ENCODE data around the gene KIAA1217.

KIAA1217 gene

DNA sequence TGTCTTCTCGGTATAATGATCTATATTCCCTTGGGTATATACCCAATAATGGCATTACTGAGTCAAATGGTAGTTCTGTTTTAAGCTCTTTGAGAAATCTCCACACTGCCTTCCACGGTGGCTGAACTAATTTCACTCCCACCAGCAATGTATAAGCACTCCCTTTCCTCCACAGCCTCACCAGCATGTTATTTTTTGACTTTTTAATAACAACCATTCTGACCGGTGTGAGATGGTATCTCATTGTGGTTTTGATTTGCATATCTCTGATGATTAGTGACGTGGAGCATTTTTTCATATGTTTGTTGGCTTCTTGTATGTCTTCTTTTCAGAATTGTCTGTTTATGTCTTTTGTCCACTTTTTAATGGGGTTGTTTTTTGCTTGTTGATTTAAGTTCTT is 33.6 kb downstream of the KIAA1217 start:
- no peak for DNase-seq

DNA sequence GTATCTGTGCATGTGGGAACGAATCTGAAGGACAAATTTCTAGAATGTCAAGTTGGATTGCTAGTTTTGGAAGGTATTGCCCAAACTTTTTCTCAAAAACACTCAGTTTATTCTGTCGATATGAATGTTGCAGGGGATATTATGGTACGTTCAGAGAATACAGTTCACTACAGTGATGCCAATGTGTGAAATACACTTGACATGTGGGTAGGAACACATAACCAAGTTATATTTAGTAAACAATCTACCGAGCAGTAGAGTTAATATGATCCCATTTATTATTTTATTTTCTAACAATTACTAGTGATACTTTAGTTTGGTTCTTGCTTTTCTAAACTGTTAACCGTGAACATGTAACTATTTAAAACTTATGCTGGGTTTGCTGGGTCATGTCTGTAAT is 37.4 kb downstream of the KIAA1217 start:
- DNase-seq, result no peak

- no peak for DNase-seq
Measured at GRCh38 chr10:24247841-24248240, 38.9 kb downstream of the KIAA1217 start.

DNA sequence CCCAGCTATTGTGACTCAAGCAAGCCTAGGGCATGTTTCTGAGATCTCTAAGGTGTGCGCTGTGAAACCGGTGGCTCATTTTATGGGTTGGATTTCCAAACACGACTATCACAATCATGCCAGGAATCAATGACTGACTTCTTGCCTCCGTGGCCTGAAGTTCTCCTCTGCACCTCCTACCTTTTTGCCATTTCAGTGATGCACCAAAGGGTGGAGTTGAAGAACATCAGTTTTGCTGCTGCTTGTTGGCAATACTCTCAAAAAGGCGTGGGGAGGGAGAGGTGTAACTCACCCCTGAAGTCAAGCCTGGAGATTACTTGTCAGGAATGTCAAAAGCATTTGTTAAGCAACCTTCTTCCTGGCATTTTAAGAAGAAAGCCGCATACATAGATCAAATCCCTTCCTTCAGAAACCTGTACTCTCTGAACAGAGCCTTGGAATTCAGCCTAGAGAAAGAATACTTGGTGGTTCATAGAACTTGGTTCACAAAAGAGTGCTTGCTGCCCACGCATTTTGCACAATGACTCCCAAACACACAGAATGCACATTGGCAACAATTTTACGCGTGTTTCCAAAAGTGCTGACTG is 41.0 kb downstream of the KIAA1217 start:
- peak; percentile 70 for DNase-seq

DNA sequence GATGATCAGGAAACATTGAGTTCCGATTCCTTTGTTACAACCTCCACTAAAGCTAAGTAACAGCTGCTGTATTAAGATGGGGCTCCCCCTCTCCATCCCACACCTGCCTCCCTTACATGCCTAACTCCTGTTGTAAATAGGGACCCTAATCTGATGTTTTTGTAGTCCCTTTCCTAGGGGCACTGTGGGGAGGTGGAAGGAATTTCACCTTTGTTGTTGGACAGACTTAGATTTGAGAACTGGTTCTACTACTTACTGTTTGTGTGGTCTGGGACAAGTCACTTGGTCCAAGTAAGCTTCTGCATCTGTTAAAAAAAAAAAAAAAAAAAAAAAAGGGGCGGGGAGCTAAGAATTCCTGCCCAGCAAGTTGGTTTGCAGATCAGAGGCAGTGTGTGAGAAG is 42.6 kb downstream of the KIAA1217 start:
- DNase-seq, result no peak

DNA sequence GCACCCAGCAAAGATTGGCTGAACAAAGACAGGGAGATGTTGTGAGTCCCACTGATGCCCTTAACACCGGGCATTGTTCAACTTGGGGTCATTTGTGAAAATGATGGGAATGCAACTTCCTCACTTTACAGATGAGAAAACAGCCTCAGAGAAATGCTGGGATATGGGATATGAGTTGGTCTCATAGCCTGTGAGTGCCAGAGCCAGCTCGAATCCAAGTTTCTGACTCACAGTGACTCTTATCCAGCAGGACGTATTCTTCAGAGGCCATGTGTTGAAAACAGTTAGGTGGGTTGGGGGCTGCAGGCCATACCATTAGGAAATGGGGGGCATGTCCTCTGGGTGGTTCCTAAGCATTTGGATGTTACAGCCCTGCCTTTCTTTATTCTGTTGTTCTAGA is 45.2 kb downstream of the KIAA1217 start:
- DNase-seq, result peak; percentile 63

DNA sequence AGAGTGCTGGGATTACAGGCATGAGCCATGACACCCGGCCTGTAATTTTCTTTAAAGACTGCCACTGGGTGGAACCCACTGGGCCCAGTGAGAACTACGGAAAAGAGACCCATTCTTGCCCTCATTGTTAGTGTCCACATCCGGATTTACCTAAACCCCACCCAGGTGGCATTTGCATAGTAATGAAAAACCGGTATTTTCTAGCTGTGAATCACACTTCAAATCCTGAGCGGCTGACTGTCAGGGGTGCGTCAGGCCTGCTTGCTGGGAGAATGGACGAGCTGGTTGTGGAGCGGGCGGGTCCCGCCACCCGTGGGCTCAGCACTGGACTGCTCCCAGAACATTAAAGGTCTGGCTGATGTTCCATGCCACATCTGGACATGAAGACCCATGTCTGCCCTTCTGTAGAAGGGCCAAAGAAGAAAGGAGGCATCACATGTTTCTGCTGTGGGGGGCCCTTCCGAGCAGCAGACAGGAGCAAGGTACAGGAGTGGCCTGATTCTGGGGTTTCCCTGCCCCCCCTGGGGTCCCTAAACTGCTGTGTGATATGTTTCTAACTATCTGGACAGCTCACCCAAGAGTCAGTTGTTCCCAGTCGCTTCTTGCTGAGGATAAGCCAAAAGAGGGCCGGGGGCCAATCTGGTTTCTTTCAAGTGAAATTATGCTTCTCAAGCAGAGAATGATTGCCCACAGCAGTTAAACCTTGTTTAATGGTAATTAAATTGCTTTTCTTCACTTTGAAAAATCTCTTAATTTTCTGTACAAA is 46.4 kb downstream of the KIAA1217 start:
- DNase-seq, result no peak

GRCh38 chr10:24255881-24256311 is 47.0 kb downstream of the KIAA1217 start:
- DNase-seq, result no peak

- no peak for DNase-seq
Measured at GRCh38 chr10:24256619-24257107, 47.7 kb downstream of the KIAA1217 start.

GRCh38 chr10:24257588-24257987 is 48.6 kb downstream of the KIAA1217 start:
- DNase-seq, result no peak

GRCh38 chr10:24259365-24260130 is 50.6 kb downstream of the KIAA1217 start:
- no peak for DNase-seq

GRCh38 chr10:24261627-24262026 is 52.7 kb downstream of the KIAA1217 start:
- DNase-seq, result no peak

DNA sequence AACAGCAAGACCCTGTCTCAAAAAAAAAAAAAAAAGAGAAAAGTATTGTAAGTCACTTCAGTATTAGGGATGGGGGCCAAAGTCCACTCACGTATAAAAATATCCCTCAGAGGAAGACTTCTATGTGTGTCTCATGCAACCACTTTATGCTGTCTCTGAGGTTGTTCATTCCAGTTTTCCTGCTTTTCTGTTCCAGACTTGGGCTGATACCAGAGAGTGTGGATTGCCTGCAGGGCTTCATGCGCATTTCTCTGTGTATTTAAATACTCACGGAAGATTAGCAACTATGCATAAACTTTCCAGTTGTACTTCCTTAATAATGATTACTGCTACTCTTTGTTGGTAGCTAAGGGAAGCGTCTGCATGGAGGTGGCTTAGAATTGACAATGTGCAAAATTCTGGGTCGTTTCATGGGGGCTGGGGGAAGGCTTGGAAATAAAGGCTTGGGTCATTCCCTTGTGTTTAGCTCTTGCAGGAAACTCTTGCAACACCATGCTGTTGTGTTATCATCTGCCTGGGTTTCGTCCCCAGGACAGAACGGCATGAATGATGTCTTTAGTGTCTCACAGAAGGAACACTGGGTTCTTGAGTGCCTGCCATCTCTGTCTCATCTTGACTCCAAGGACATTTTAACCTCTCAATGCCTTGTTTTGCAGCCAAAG is 54.1 kb downstream of the KIAA1217 start:
- no peak for DNase-seq

DNA sequence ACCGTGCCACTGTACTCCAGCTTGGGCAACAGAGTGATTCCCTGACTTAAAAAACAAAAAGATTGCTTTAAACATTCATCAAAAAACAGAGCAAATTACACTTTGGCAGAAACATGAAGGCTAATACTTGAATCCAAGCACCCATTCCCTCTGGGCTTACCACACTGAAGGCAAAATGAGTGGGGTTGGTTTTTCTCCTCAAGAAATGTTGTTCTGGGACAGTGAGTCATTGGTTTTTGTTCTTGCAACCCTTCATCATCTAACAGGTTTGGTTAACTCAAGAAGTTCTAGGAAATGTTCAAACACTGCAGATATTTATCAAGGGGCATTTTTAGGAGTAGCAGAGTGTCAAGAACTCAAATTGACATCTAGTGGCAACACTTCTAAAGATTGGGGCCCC is 60.5 kb downstream of the KIAA1217 start:
- DNase-seq, result no peak

DNA sequence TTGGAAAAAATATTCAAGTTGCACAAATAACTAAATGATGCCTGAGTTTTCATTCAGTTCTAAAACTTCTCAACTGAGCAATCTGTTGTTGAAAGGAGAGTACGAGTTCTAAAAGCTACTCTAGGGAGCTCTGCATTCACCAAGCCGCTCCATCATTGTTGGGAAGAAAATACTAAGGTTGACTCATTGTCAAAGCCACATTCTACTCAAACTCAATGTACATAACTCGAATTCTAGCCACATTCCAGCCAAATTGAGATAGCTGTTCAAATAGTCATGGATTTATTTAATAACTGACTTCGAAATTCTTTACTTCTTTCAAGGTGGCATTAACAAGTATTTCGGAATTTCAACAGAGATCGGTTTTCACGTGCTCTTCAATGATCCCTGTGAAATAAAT is 63.4 kb downstream of the KIAA1217 start:
- peak; percentile 63 for DNase-seq

- no peak for DNase-seq
Measured at GRCh38 chr10:24277277-24277676, 68.3 kb downstream of the KIAA1217 start.

GRCh38 chr10:24277771-24278170 is 68.8 kb downstream of the KIAA1217 start:
- no peak for DNase-seq

GRCh38 chr10:24278176-24278889 is 69.4 kb downstream of the KIAA1217 start:
- DNase-seq, result no peak

DNA sequence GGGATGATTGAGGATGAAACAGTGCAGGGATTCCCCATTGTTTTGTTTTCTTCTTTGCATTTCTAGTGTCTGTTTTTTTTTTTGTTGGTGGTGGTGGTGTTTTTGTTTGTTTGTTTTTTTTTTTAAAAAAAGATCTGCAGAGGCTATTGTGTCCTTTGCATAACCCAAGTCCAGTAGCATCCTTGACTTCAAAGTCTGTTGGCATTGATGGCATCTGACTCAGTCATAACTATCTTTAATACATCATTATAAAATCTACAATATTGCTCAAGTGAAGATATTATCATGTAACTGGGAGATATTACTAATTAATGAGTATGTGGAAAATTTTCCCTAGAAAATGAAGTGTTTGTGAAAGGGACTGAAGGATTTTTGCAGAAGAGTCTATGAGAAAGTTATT is 70.2 kb downstream of the KIAA1217 start:
- DNase-seq, result no peak

- DNase-seq, result no peak
Measured at GRCh38 chr10:24287559-24288195, 78.7 kb downstream of the KIAA1217 start.

- no peak for DNase-seq
Measured at GRCh38 chr10:24288581-24288980, 79.6 kb downstream of the KIAA1217 start.

- no peak for DNase-seq
Measured at GRCh38 chr10:24289235-24289634, 80.3 kb downstream of the KIAA1217 start.
